Activated gamma-delta T cell treated with anti-CD3 and anti-CD28 coated beads, Interleukin-2, amount 50 U/mL, for 16 hours (primary cell): ENCODE data around the gene LRFN2.

Source experiments
- DNase-seq: peaks from one replicate; pipeline ENCODE4 v3.0.0-alpha.2; 2020; ENCODE audit warnings: low read depth

LRFN2 gene

GRCh38 chr6:40398810-40399477 lies 188.2 kb downstream of the LRFN2 start:
- no peak for DNase-seq

GRCh38 chr6:40398034-40398691 lies 189.0 kb downstream of the LRFN2 start:
- DNase-seq: no peak

GRCh38 chr6:40397287-40398033 lies 189.7 kb downstream of the LRFN2 start:
- no peak for DNase-seq

GRCh38 chr6:40395698-40396076 lies 191.5 kb downstream of the LRFN2 start:
- no peak for DNase-seq

- DNase-seq: no peak
These were observed 192.0 kb downstream of the LRFN2 start for GRCh38 chr6:40395066-40395697.

- no peak for DNase-seq
These were observed 192.8 kb downstream of the LRFN2 start for GRCh38 chr6:40394381-40394780.

- no peak for DNase-seq
These were observed 193.5 kb downstream of the LRFN2 start for GRCh38 chr6:40393641-40394040.

GRCh38 chr6:40392589-40392988 lies 194.6 kb downstream of the LRFN2 start:
- no peak for DNase-seq

GRCh38 chr6:40391851-40392517 lies 195.2 kb downstream of the LRFN2 start:
- DNase-seq: no peak

- DNase-seq: no peak
These were observed 196.1 kb downstream of the LRFN2 start for GRCh38 chr6:40391086-40391485.

GRCh38 chr6:40390144-40390800 lies 196.9 kb downstream of the LRFN2 start:
- no peak for DNase-seq

- no peak for DNase-seq
These were observed 197.9 kb downstream of the LRFN2 start for GRCh38 chr6:40389254-40389653.

GRCh38 chr6:40387871-40388264 lies 199.3 kb downstream of the LRFN2 start:
- no peak for DNase-seq

GRCh38 chr6:40387127-40387870 lies 199.9 kb downstream of the LRFN2 start:
- no peak for DNase-seq

- DNase-seq: no peak
These were observed 201.0 kb downstream of the LRFN2 start for GRCh38 chr6:40386200-40386599.

- DNase-seq: no peak
These were observed 203.6 kb downstream of the LRFN2 start for GRCh38 chr6:40383348-40384115.

GRCh38 chr6:40380271-40380670 lies 206.9 kb downstream of the LRFN2 start:
- DNase-seq: no peak

- DNase-seq: no peak
These were observed 207.4 kb downstream of the LRFN2 start for GRCh38 chr6:40379811-40380210.

GRCh38 chr6:40378725-40379074 lies 208.5 kb downstream of the LRFN2 start:
- no peak for DNase-seq

GRCh38 chr6:40378071-40378724 lies 209.0 kb downstream of the LRFN2 start:
- no peak for DNase-seq
